GM21381 (cell line): ENCODE results near the gene RSF1.

Source experiments
- ATAC-seq: cut with Tn5 transposase; IDR thresholded peaks from one replicate; pipeline ENCODE4 v1.9.1; 2021; ENCODE audit warnings: mild to moderate bottlenecking, moderate library complexity; ENCODE audit not compliant: unreplicated experiment

Gene RSF1

DNA sequence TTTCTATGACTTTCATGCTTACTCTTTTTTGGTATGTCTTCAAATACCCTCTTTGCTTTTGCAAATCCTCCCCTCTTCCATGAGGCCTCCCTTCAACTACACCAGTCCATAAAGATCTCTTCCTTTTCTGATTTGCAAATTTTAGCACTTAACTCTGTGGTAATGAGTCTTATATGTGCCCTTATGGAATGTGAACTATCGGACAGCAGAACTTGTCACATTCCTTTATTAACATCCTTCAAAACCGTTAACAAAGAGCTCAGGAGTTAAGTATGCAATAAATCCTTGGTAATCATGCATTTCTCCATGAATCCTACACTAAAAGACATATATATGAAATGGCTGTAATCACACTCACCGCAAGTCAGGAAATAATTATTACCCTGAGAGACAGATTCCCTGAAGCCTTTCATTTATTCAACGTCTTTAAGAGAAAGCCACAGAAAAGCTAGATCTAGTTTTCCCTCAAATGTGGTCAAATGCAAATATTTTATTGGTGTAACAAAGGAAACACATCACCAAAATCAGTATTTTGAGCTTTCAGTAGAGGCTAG is 190.3 kb downstream of the RSF1 start:
- no peak for ATAC-seq

DNA sequence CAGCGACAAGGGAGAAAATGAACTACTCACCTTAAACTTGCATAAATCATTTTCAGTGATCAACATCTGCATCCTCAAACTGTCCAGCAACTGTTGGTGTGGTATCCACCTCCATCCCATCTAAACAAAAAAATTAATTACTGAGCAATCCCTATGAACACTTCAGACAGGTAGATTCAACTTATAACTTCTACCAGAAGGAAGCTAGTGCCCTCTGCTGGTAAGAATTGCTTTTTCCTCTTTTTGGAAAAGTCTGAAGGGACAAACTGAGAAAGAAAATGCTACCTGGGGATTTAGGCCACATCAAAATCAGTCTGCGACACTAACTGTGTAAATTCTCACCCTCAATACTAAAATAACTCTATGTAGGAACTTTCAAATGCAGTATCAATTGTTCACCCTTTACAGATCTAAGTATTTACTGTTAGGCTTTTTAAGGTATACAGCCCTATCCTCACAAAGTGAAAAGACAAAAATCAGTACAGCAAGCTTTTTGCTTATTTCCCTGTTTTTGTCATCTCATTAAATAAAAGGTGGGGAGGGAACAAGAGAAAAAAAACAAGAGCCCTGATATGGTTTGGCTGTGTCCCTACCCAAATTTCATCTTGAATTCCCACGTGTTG is 200.8 kb downstream of the RSF1 start:
- no peak for ATAC-seq

DNA sequence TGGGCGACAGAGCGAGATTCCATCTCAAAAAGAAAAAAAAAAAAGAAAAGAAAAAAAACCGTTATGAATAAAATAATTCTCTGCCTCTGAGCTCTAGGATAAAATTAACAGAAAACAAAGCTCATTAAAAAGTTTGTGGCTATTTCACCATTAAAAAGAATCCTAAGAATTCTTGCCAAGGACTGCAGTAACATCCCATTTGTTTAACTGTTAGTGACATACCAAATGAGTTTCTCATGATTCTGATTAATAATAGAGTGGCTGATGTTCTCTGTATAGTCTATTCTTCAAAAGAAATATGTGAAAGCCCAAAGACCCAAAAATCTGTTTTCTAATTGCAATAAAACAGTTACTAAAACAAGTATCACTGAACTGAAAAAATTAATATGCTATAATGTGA is 202.6 kb downstream of the RSF1 start:
- no peak for ATAC-seq

DNA sequence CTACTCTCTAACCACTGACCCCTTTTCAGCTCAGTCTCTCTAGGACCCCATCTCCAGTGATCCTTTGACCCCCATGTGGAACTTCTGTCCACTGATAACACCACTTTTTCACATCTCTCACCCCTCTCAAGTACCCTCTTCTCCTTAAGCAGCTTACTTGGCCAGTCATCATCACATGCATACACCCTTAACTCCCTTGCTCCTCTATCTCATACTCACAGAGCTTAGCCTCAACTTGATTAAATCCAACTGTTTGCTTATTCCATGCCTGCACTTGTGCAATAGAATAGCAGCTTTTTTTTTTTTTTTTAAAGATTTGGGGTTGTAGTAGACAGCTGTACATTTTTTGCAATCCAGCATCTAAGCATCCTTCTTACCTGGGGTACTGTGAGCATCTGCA is 208.6 kb downstream of the RSF1 start:
- no peak for ATAC-seq
